Measurements from ENCODE around the gene LBHD2. TPM values are rescaled to one million over a fixed set of nuclear protein-coding genes. Genes with fewer than 3 reads are reported as not detected.

Gene LBHD2
- total and polyA plus RNA-seq, 2 of the 13 experiments (the other 11 are each of a cell fraction or from before 2014, with no cell fraction given): 0.67 to 1.00 TPM

GRCh38 chr14:103104389-103104653 is 20.3 kb downstream of the LBHD2 start (continued):
- TF ChIP-seq ZNF501 (CRISPR knock-in tag; IDR thresholded peaks at IDR 0.05) (peak; percentile 29; the same call in 1 of the 2 replicates), HINFP (CRISPR knock-in tag; IDR thresholded peaks at IDR 0.05; ENCODE audit: low read depth) (no peak), MED1 (CRISPR knock-in tag; IDR thresholded peaks at IDR 0.05) (no peak), SKI (IDR thresholded peaks at IDR 0.05; ENCODE audit: partially characterized antibody) (no peak)
- TF ChIP-seq, protein P1, sequence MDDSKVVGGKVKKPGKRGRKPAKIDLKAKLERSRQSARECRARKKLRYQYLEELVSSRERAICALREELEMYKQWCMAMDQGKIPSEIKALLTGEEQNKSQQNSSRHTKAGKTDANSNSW (CRISPR knock-in tag; IDR thresholded peaks at IDR 0.05; ENCODE audit: borderline replicate concordance): 0 out of 2 replicates have a peak, but pooled peaks have one; percentile 49
- TF ChIP-seq, protein P2, sequence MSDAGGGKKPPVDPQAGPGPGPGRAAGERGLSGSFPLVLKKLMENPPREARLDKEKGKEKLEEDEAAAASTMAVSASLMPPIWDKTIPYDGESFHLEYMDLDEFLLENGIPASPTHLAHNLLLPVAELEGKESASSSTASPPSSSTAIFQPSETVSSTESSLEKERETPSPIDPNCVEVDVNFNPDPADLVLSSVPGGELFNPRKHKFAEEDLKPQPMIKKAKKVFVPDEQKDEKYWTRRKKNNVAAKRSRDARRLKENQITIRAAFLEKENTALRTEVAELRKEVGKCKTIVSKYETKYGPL (CRISPR knock-in tag; IDR thresholded peaks at IDR 0.05): no peak

- ATAC-seq: peak; percentile 54
- no peaks in the 10 kb centered on the region for H3K27me3 ChIP-seq (ENCODE audit: control insufficient read depth in 1 of 2, insufficient read depth in 2 of 2, low read length in 2 of 2)
- no peak for DNase-seq (ENCODE audit: low spot score)
- FAIRE-seq: peak; percentile 23
- intact Hi-C loops (cut with micrococcal nuclease; ENCODE audit: unreplicated experiment): loop anchor here (5.0 kb wide), 1 partner anchor 82 kb away; no protein-coding TSS in a partner anchor
- peak overlapping the region; percentile 49 for H3K9ac ChIP-seq (ENCODE audit: insufficient read depth, low read depth, low read length)
- peaks cover 17% of the 10 kb centered on the region for H4K20me1 ChIP-seq (ENCODE audit: insufficient read depth, low read length)
- H3K79me2 ChIP-seq (ENCODE audit: insufficient read depth, low read length): peaks cover 11% of the 10 kb centered on the region
- ChIA-PET CTCF (ENCODE audit: low intra/inter-chr PET ratio, low total read pairs) (interaction anchor here (0.7 to 2.1 kb wide), 4 partner anchors 22 to 188 kb away, joined by 3 to 8 read pairs (median 6); no protein-coding TSS in a partner anchor), POLR2A (interaction anchor here (0.9 to 4.1 kb wide), 12 partner anchors 8 to 250 kb away, joined by 3 to 39 read pairs (median 5); partner anchors contain the start of genes EIF5 and EXOC3L4)
- H3K4me2 ChIP-seq (ENCODE audit: low read depth, low read length): peak overlapping the region; percentile 84
- peaks cover 87% of the 10 kb centered on the region for H3K4me1 ChIP-seq (ENCODE audit: insufficient read depth, low read length)
- H3K4me3 ChIP-seq (replicated peaks in 1 of 3; ENCODE audit: insufficient read depth in 1 of 3, low read depth in 2 of 3, low read length in 3 of 3): peak overlapping the region; percentile 43 to 71 (median 61)
- H2AFZ ChIP-seq (ENCODE audit: low read length): no peak overlapping the region
- in situ Hi-C loops (cut with HindIII; ENCODE audit: extremely low pct_ligation_motif_present, low pct_unique_long_range_greater_than_20kb): no loop called here
- WGBS (ENCODE audit: low lambda C conversion rate): 24% methylated on average over 24 of the region's 59 CpGs
- BruUV-seq (replicated peaks): no TSS peak
- no peaks in the 10 kb centered on the region for H3K9me3 ChIP-seq (ENCODE audit: low read length)
- peak overlapping the region; percentile 76 for H3K27ac ChIP-seq (ENCODE audit: extremely low read length, insufficient read depth, low read length)
- H3K36me3 ChIP-seq (replicated peaks in 1 of 2; ENCODE audit: control insufficient read depth in 1 of 2, insufficient read depth in 2 of 2, low read length in 2 of 2): peaks cover 5 to 6% of the 10 kb centered on the region in 2 experiments; a peak in 2 of 5 replicates
- TF ChIP-seq ZNF674 (CRISPR knock-in tag; IDR thresholded peaks at IDR 0.05; ENCODE audit: low read depth) (no peak), ZNF451 (CRISPR knock-in tag; IDR thresholded peaks at IDR 0.05) (no peak), SOX6 (IDR thresholded peaks at IDR 0.05) (no peak), SOX6 (CRISPR knock-in tag; IDR thresholded peaks at IDR 0.05) (peak; percentile 17), SRSF4 (IDR thresholded peaks at IDR 0.05; ENCODE audit: low read depth, low read length, poor library complexity, severe bottlenecking) (peak; percentile 29), RELA (CRISPR knock-in tag; IDR thresholded peaks at IDR 0.05) (no peak), JUNB (CRISPR knock-in tag; IDR thresholded peaks at IDR 0.05; ENCODE audit: borderline replicate concordance) (peak; percentile 63), ZNF557 (CRISPR knock-in tag; IDR thresholded peaks at IDR 0.05) (no peak), HOXA7 (CRISPR knock-in tag; IDR thresholded peaks at IDR 0.05) (peak; percentile 78; the same call in 1 of the 2 replicates), ZNF274 (CRISPR knock-in tag; IDR thresholded peaks at IDR 0.05) (peak; percentile 93), REPIN1 (CRISPR knock-in tag; IDR thresholded peaks at IDR 0.05; ENCODE audit: borderline replicate concordance, low read depth) (peak; percentile 61; the same call in 1 of the 2 replicates), ZSCAN25 (CRISPR knock-in tag; IDR thresholded peaks at IDR 0.05) (peak; percentile 84), ZNF781 (CRISPR knock-in tag; IDR thresholded peaks at IDR 0.05; ENCODE audit: borderline replicate concordance, not compliant biosample characterization) (peak; percentile 14), PAWR (CRISPR knock-in tag; IDR thresholded peaks at IDR 0.05; ENCODE audit: borderline replicate concordance) (no peak)
- TF ChIP-seq, protein P3, sequence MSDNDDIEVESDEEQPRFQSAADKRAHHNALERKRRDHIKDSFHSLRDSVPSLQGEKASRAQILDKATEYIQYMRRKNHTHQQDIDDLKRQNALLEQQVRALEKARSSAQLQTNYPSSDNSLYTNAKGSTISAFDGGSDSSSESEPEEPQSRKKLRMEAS (IDR thresholded peaks at IDR 0.05): peak; percentile 17
Measured at GRCh38 chr14:103104654-103105452, 20.8 kb downstream of the LBHD2 start.
